Smooth muscle cell of the brain vasculature (primary cell): ENCODE measurements around the gene PRKCH.

Experiments used
- DNase-seq: peaks from one replicate; pipeline ENCODE4 v3.0.0-alpha.2; 2012; ENCODE audit warnings: low read depth, low spot score

The PRKCH gene

GRCh38 chr14:61335671-61336275 is 14.4 kb downstream of the PRKCH start:
- no peak for DNase-seq

- no peak for DNase-seq
Measured at GRCh38 chr14:61337893-61338292, 16.5 kb downstream of the PRKCH start.

GRCh38 chr14:61338457-61338856 is 17.1 kb downstream of the PRKCH start:
- DNase-seq, result no peak

GRCh38 chr14:61341275-61342206 is 20.2 kb downstream of the PRKCH start:
- DNase-seq, result no peak

- no peak for DNase-seq
Measured at GRCh38 chr14:61342486-61342885, 21.1 kb downstream of the PRKCH start.

- DNase-seq, result no peak
Measured at GRCh38 chr14:61342932-61343331, 21.6 kb downstream of the PRKCH start.

GRCh38 chr14:61343471-61343870 is 22.1 kb downstream of the PRKCH start:
- no peak for DNase-seq

GRCh38 chr14:61343991-61344405 is 22.6 kb downstream of the PRKCH start:
- DNase-seq, result no peak

- DNase-seq, result no peak
Measured at GRCh38 chr14:61344437-61345150, 23.2 kb downstream of the PRKCH start.

- DNase-seq, result no peak
Measured at GRCh38 chr14:61345151-61345482, 23.7 kb downstream of the PRKCH start.

GRCh38 chr14:61346221-61346620 is 24.8 kb downstream of the PRKCH start:
- no peak for DNase-seq

GRCh38 chr14:61346793-61347192 is 25.4 kb downstream of the PRKCH start:
- no peak for DNase-seq

GRCh38 chr14:61347826-61348443 is 26.6 kb downstream of the PRKCH start:
- DNase-seq, result no peak

GRCh38 chr14:61350427-61351270 is 29.3 kb downstream of the PRKCH start:
- DNase-seq, result no peak

- no peak for DNase-seq
Measured at GRCh38 chr14:61351477-61351876, 30.1 kb downstream of the PRKCH start.

- DNase-seq, result no peak
Measured at GRCh38 chr14:61355892-61356325, 34.5 kb downstream of the PRKCH start.

GRCh38 chr14:61357123-61357522 is 35.7 kb downstream of the PRKCH start:
- DNase-seq, result no peak

- no peak for DNase-seq
Measured at GRCh38 chr14:61358554-61359226, 37.3 kb downstream of the PRKCH start.

GRCh38 chr14:61360796-61361525 is 39.6 kb downstream of the PRKCH start:
- no peak for DNase-seq
